ENCODE measurements around the gene OR4C45. TPM values are rescaled to one million over a fixed set of nuclear protein-coding genes. Genes with fewer than 3 reads are reported as not detected.

OR4C45 gene
- total and polyA plus RNA-seq, 9 of the 15 experiments (the other 6 are each of a cell fraction or from before 2014, with no cell fraction given): not detected

DNA sequence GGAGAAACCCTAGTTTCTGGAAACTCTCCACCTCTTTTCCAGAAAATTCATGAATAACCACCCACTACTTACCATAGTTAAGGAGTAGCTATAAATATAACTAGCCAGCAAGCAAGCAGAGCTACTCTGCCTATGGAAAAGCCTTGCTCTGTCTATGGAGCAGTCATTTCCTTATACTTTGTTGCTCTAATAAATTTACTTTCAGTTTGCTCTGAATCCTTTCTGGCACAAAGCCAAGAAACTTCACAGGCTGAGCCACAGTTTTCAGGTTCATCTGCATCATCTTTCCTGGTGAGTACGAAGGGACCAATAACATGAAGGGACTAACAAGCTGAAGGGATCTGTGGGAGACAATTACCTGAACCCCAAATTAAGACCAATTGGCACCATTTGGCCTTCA, 4.6 kb downstream of the OR4C45 start:
- no peaks in the 10 kb centered on the region for H3K36me3 ChIP-seq (ENCODE audit: control insufficient read depth, insufficient read depth, low read length)
- TF ChIP-seq NFIX (CRISPR knock-in tag; IDR thresholded peaks at IDR 0.05; ENCODE audit: low read depth): peak; percentile 87
- peak; percentile 93 for TF ChIP-seq NFIC (IDR thresholded peaks at IDR 0.05)
- TF ChIP-seq NFATC3 (IDR thresholded peaks at IDR 0.05): no peak
- H3K9me3 ChIP-seq (replicated peaks; ENCODE audit: control insufficient read depth, insufficient read depth, low read depth, low read length): no peaks in the 10 kb centered on the region
- in situ Hi-C loops (cut with MboI) (no loop called here), intact Hi-C loops (cut with micrococcal nuclease) (no loop called here)
- ChIA-PET POLR2A (no interaction called here), CTCF (ENCODE audit: low intra/inter-chr PET ratio) (no interaction called here)
- no peaks in the 10 kb centered on the region for H3K79me2 ChIP-seq (ENCODE audit: control insufficient read depth, insufficient read depth, low read length)
- H2AFZ ChIP-seq (ENCODE audit: low read depth, low read length): no peak overlapping the region
- no peak overlapping the region for H3K9ac ChIP-seq (ENCODE audit: insufficient read depth in 1 of 2, low read depth in 2 of 2, low read length in 2 of 2)
- H3K4me1 ChIP-seq (replicated peaks in 1 of 2; ENCODE audit: control insufficient read depth in 2 of 2, insufficient read depth in 2 of 2, low read length in 2 of 2): no peaks in the 10 kb centered on the region
- BruUV-seq (replicated peaks): no TSS peak
- no peaks in the 10 kb centered on the region for H3K27me3 ChIP-seq (ENCODE audit: control insufficient read depth in 2 of 2, insufficient read depth in 2 of 2, low read length in 2 of 2)
- DNase-seq (ENCODE audit: extremely low read depth in 1 of 4, low spot score in 3 of 4) (no peak), ATAC-seq (no peak), FAIRE-seq (no peak)
- no peaks in the 10 kb centered on the region for H4K20me1 ChIP-seq (replicated peaks; ENCODE audit: control insufficient read depth, insufficient read depth, low read length)
- H3K9me1 ChIP-seq (ENCODE audit: control insufficient read depth, insufficient read depth, low read length): no peaks in the 10 kb centered on the region
- WGBS (ENCODE audit: insufficient coverage, low coverage, missing lambda C conversion rate): 0% methylated on average over 1 of the region's 1 CpG
- no peak overlapping the region for H3K4me2 ChIP-seq (ENCODE audit: insufficient read depth, low read length)
- no peak overlapping the region for H3K4me3 ChIP-seq
- no peak overlapping the region for H3K27ac ChIP-seq (ENCODE audit: extremely low read depth, low read depth, low read length)

DNA sequence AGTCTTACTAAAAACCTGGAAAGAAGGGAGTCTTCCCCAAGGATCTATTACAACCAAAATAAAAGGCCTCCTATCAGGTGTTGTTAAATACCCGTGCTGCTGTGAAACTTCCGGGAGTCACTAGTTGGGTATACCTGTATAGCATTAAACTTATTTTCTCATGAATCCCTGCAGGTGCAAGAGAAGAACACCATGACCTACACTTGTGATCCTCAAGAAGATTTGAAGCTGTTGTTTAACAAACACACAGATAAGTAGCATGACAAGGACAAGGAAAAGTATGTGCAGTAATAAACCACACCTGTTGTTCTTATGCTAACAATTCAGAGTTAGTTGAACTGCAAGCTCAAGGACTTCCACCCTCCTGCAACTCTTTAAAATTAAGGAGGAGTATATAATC, 12.0 kb downstream of the OR4C45 start:
- no peak overlapping the region for H3K9ac ChIP-seq (ENCODE audit: insufficient read depth in 1 of 2, low read depth in 2 of 2, low read length in 2 of 2)
- no peaks in the 10 kb centered on the region for H3K36me3 ChIP-seq (ENCODE audit: control insufficient read depth, insufficient read depth, low read length)
- H3K27ac ChIP-seq (ENCODE audit: extremely low read depth, low read depth, low read length): no peak overlapping the region
- H2AFZ ChIP-seq (ENCODE audit: low read depth, low read length): no peak overlapping the region
- in situ Hi-C loops (cut with MboI) (no loop called here), intact Hi-C loops (cut with micrococcal nuclease) (no loop called here)
- no peak overlapping the region for H3K4me2 ChIP-seq (ENCODE audit: insufficient read depth, low read length)
- ATAC-seq: no peak
- H4K20me1 ChIP-seq (replicated peaks; ENCODE audit: control insufficient read depth, insufficient read depth, low read length): no peaks in the 10 kb centered on the region
- 0% methylated on average over 2 of the region's 2 CpGs for WGBS (ENCODE audit: insufficient coverage, low coverage, missing lambda C conversion rate)
- H3K4me1 ChIP-seq (replicated peaks in 1 of 2; ENCODE audit: control insufficient read depth in 2 of 2, insufficient read depth in 2 of 2, low read length in 2 of 2): no peaks in the 10 kb centered on the region
- no peaks in the 10 kb centered on the region for H3K9me1 ChIP-seq (ENCODE audit: control insufficient read depth, insufficient read depth, low read length)
- H3K79me2 ChIP-seq (ENCODE audit: control insufficient read depth, insufficient read depth, low read length): no peaks in the 10 kb centered on the region
- DNase-seq (ENCODE audit: extremely low read depth in 1 of 4, low spot score in 3 of 4): no peak
- no peak overlapping the region for H3K4me3 ChIP-seq
- POLR2A ChIA-PET: no interaction called here
- no peak for FAIRE-seq
- CTCF ChIA-PET (ENCODE audit: low intra/inter-chr PET ratio): interaction anchor here (0.6 kb wide), 1 partner anchor 1777 kb away, joined by 3 read pairs; no protein-coding TSS in a partner anchor
- no TSS peak for BruUV-seq (replicated peaks)
- H3K27me3 ChIP-seq (ENCODE audit: control insufficient read depth in 2 of 2, insufficient read depth in 2 of 2, low read length in 2 of 2): no peaks in the 10 kb centered on the region
- no peaks in the 10 kb centered on the region for H3K9me3 ChIP-seq (replicated peaks; ENCODE audit: control insufficient read depth, insufficient read depth, low read depth, low read length)
- TF ChIP-seq, protein P1, sequence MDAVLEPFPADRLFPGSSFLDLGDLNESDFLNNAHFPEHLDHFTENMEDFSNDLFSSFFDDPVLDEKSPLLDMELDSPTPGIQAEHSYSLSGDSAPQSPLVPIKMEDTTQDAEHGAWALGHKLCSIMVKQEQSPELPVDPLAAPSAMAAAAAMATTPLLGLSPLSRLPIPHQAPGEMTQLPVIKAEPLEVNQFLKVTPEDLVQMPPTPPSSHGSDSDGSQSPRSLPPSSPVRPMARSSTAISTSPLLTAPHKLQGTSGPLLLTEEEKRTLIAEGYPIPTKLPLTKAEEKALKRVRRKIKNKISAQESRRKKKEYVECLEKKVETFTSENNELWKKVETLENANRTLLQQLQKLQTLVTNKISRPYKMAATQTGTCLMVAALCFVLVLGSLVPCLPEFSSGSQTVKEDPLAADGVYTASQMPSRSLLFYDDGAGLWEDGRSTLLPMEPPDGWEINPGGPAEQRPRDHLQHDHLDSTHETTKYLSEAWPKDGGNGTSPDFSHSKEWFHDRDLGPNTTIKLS (IDR thresholded peaks at IDR 0.05; ENCODE audit: borderline replicate concordance, low read depth): no peak
- TF ChIP-seq ZNF224 (CRISPR knock-in tag; IDR thresholded peaks at IDR 0.05): no peak
- TF ChIP-seq HDAC8 (tag; IDR thresholded peaks at IDR 0.05): no peak
- TF ChIP-seq PHF21A (IDR thresholded peaks at IDR 0.05; ENCODE audit: borderline replicate concordance, low read depth): no peak
- TF ChIP-seq ZNF780A (CRISPR knock-in tag; IDR thresholded peaks at IDR 0.05): no peak

All from K562 (cell line).